ENCODE results near the gene SLC4A5. TPM values are rescaled to one million over a fixed set of nuclear protein-coding genes. Genes with fewer than 3 reads are reported as not detected.

SLC4A5 gene
- total and polyA plus RNA-seq, 4 donors, result 0.85 to 9.6 (median 3.9) TPM

DNA sequence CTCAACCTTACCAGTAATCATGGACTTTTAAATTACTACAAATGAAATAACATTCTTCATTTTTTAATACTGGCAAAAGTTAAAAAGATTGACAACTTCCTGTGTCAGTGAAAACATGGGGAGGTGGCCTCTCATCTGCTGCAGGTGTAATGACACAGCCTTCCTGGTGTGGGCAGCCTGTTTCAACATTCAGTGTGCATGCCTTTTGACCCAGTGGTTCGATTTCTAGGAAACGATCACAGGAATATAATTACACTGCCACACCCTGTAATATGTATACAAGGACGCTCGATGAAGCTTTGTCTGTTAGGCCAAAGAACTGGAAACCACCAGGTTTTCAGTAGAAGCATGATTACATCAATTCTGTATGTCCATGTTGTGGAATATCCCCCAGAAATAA, 76.1 kb downstream of the SLC4A5 start:
- Histone ChIP-seq H3K27me3 (ENCODE audit: control insufficient read depth in 3 of 3, insufficient read depth in 3 of 3, low read length in 2 of 3) (no peaks in the 10 kb centered on the region), H3K9me3 (ENCODE audit: control insufficient read depth in 4 of 4, insufficient read depth in 3 of 4, low read length in 3 of 4) (no peaks in the 10 kb centered on the region), H3K9ac (ENCODE audit: insufficient read depth in 1 of 2, low read length in 2 of 2) (no peak overlapping the region), H3K4me3 (no peak overlapping the region), H3K36me3 (ENCODE audit: control insufficient read depth in 4 of 4, insufficient read depth in 4 of 4, low read length in 4 of 4) (peaks cover 0 to 4% (median 0%) of the 10 kb centered on the region in 4 donors), H3K4me1 (ENCODE audit: control insufficient read depth in 5 of 5, insufficient read depth in 5 of 5, low read length in 5 of 5) (peaks cover 0 to 1% (median 0%) of the 10 kb centered on the region in 5 donors), H3K27ac (ENCODE audit: low read depth in 1 of 2, low read length in 1 of 2) (no peak overlapping the region)
- TF ChIP-seq, protein P1, sequence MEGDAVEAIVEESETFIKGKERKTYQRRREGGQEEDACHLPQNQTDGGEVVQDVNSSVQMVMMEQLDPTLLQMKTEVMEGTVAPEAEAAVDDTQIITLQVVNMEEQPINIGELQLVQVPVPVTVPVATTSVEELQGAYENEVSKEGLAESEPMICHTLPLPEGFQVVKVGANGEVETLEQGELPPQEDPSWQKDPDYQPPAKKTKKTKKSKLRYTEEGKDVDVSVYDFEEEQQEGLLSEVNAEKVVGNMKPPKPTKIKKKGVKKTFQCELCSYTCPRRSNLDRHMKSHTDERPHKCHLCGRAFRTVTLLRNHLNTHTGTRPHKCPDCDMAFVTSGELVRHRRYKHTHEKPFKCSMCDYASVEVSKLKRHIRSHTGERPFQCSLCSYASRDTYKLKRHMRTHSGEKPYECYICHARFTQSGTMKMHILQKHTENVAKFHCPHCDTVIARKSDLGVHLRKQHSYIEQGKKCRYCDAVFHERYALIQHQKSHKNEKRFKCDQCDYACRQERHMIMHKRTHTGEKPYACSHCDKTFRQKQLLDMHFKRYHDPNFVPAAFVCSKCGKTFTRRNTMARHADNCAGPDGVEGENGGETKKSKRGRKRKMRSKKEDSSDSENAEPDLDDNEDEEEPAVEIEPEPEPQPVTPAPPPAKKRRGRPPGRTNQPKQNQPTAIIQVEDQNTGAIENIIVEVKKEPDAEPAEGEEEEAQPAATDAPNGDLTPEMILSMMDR (IDR thresholded peaks at IDR 0.05; ENCODE audit: control extremely low read depth, extremely low read depth), result peak; percentile 26
- DNase-seq, result peak in 1 of 3 donors; percentile 12
- 26 to 36% methylated on average over 4 of the region's 4 CpGs for WGBS, 2 donors
- ATAC-seq (ENCODE audit: insufficient read depth, low FRiP score), result no peak

DNA sequence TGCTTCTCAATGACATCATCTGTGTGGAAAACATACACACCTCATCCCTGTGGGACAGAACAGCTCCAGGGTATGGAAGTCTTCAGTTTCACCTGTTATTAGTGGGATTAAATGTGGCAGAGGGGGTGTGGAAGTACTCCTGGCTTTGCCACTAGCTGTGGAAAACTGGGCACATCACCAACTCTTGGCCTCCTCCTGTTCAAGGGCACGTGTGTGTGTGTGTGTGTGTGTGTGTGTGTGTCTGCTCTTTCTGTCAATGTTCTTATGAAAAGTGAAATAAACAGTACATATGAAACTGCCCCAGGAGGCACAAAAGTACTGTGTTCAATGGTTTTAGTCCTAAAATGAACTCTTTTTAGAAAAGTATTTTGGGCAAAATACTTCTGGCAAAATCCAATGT, 78.9 kb downstream of the SLC4A5 start:
- TF ChIP-seq, protein P1 (IDR thresholded peaks at IDR 0.05; ENCODE audit: control extremely low read depth, extremely low read depth), result no peak
- no peak overlapping the region for H3K27ac ChIP-seq (ENCODE audit: low read depth in 1 of 2, low read length in 1 of 2)
- H3K36me3 ChIP-seq (ENCODE audit: control insufficient read depth in 4 of 4, insufficient read depth in 4 of 4, low read length in 4 of 4), result peaks cover 0 to 4% (median 0%) of the 10 kb centered on the region in 4 donors
- no peaks in the 10 kb centered on the region for H3K27me3 ChIP-seq (ENCODE audit: control insufficient read depth in 3 of 3, insufficient read depth in 3 of 3, low read length in 2 of 3)
- H3K4me1 ChIP-seq (ENCODE audit: control insufficient read depth in 5 of 5, insufficient read depth in 5 of 5, low read length in 5 of 5), result peaks cover 0 to 1% (median 0%) of the 10 kb centered on the region in 5 donors
- ATAC-seq (ENCODE audit: insufficient read depth, low FRiP score), result no peak
- no peak overlapping the region for H3K9ac ChIP-seq (ENCODE audit: insufficient read depth in 1 of 2, low read length in 2 of 2)
- H3K4me3 ChIP-seq, result no peak overlapping the region
- DNase-seq, result no peak
- H3K9me3 ChIP-seq (ENCODE audit: control insufficient read depth in 4 of 4, insufficient read depth in 3 of 4, low read length in 3 of 4), result no peaks in the 10 kb centered on the region
- WGBS, 2 donors, result 43 to 57% methylated on average over 1 of the region's 1 CpG

DNA sequence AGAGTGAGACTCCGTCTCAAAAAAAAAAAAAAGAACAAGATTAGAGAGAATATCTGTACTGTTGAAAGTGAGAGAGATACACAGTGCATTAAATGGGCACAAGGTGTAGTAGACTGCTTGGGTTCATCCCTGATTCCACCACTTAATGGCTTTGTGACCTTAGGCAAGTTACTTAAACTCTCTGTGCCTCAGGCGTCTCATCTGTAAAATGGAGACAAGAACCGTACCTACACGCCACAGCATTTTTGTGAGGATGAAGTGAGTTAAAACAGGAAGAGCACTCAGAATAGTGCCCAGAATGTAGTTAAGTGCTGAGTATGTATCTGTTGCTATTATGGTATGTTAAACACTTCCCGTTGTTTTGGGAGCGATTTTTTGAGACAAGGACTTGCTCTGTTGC, 80.5 kb downstream of the SLC4A5 start:
- 96 to 97% methylated on average over 6 of the region's 6 CpGs for WGBS, 2 donors

More for the DNA sequence above, 80.5 kb downstream of the SLC4A5 start:
- no peaks in the 10 kb centered on the region for H3K9me3 ChIP-seq (ENCODE audit: control insufficient read depth in 4 of 4, insufficient read depth in 3 of 4, low read length in 3 of 4)
- peaks cover 0 to 1% (median 0%) of the 10 kb centered on the region in 5 donors for H3K4me1 ChIP-seq (ENCODE audit: control insufficient read depth in 5 of 5, insufficient read depth in 5 of 5, low read length in 5 of 5)
- DNase-seq (no peak), ATAC-seq (ENCODE audit: insufficient read depth, low FRiP score) (no peak)
- H3K9ac ChIP-seq (ENCODE audit: insufficient read depth in 1 of 2, low read length in 2 of 2), result no peak overlapping the region
- no peaks in the 10 kb centered on the region for H3K27me3 ChIP-seq (ENCODE audit: control insufficient read depth in 3 of 3, insufficient read depth in 3 of 3, low read length in 2 of 3)
- H3K4me3 ChIP-seq, result no peak overlapping the region
- TF ChIP-seq, protein P1 (IDR thresholded peaks at IDR 0.05; ENCODE audit: control extremely low read depth, extremely low read depth), result no peak
- no peak overlapping the region for H3K27ac ChIP-seq (ENCODE audit: low read depth in 1 of 2, low read length in 1 of 2)
- H3K36me3 ChIP-seq (ENCODE audit: control insufficient read depth in 4 of 4, insufficient read depth in 4 of 4, low read length in 4 of 4), result peaks cover 0 to 4% (median 0%) of the 10 kb centered on the region in 4 donors

Data from lung (tissue), 12 donors.